Measurements from ENCODE around the gene STAC.
"Not testable (repeated sequence)": the region's sequence is repeated elsewhere in the genome, so short reads cannot be mapped to it uniquely, and the experiment has no call there.

Gene STAC

GRCh38 chr3:36417237-36417636 lies 36.9 kb downstream of the STAC start:
- no peak for DNase-seq

DNA sequence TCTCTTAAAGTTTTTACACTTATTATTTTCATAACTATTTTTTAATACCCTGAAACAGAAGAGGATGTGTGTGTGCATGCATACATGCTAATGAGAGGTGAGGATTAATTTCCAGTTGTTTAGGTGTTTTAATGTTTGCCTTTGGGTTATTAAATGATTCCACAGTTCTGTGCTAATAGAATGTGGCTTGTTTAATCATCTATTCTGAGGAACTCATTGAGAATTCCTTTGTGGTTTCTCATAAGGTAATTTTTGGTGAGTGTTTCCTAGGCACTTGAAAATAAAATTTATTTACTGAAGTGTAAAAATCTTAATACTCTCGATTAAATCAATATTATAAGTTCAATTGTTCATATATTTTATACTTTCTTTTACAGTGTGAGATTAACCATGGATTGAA lies 38.0 kb downstream of the STAC start:
- DNase-seq: no peak

DNA sequence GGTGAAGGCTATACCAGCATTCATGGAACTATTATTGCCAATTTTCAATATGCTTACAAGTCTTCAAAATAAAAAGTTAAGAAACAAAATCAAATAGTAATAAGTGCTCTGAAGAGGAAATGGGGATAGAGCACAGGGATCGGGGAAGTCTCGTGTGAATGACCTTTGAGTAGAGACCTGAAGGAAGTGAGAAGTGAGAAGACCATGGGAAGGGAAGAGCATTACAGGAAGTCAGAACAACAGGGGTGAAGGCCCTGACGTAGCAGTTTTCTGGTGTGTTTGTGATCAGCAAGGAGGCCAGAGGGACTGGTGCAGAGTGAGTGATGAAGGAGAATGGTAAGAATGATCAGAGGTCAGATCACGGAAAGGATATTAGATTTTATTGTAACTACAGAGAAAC lies 48.1 kb downstream of the STAC start:
- no peak for DNase-seq

- no peak for DNase-seq
These were observed 49.7 kb downstream of the STAC start for GRCh38 chr3:36429986-36430485.

DNA sequence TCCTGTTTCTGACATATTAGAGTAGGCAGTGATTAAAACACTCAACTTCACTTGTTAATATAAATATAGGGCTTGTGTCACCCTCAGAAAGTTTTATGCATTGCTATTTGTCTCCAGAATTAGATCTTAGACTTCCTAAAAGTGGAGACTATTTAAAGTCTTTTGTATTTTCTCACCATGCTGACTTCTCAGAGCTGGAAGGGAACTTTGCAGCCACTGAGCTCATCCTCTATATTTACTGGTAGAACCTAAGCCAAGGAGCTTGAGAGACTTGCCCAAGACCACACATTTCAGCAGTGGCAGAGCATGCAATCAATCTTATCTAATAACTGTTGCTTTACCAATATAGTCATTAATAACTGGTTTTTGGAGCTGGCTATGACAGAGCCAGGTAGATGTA lies 53.2 kb downstream of the STAC start:
- DNase-seq: no peak

GRCh38 chr3:36434687-36435426 lies 54.6 kb downstream of the STAC start:
- no peak for DNase-seq

GRCh38 chr3:36443028-36443686 lies 62.9 kb downstream of the STAC start:
- no peak for DNase-seq

DNA sequence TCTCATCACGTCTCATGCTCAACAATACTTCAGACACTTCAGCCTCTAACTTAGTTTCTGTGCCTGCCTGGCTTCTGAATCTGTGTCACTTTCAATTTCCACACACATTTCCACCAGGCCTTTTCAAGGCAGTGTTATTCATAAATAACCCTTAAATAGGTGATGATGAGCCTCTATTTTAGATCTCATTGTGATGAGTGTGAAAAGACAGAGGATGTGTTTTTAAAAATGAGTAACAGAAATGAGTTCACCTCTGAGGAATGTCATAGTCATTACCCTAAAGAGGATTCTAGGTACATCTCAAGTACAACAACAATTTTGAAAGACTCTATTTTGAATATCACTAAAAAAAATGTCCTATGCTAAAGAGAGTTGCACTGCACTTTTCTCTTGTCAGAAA lies 64.6 kb downstream of the STAC start:
- DNase-seq: no peak

DNA sequence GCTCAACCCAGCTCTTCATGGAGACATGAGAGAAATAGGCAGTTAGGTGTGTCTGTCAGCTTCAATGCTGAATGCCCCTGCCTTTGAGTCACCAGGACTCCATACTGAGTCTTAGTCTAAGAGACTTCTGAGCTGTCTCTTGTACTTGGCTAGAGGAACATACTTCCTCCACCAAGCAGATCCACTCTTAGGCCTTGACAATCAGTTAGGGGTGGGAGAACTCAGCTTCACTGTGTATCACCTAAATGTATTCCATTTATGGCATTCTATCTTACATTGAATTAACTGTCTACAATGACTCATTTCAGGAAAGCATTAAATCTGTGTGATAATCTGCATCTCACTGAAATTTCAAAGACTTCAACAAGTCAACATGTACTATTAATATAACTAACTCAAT lies 66.0 kb downstream of the STAC start:
- DNase-seq: no peak

GRCh38 chr3:36447061-36447460 lies 66.8 kb downstream of the STAC start:
- no peak for DNase-seq

DNA sequence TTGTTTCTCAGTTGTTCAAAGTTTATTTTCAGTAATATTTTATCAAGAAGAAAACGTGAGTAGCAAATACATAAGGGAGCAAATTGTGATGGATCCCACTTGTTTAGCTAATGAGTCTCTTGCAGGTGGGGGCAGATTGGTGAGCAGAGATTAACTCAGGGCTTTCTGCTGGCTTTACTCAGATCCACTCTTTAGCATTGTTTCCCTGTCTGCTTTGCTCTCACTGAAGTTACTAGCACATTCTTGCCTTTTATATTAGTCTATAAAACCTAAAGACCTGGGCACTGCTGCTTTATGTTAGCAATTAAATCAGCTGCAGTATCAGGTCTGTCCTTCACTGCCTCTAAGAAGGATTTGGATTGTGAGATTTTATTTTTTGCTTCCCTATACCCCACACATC lies 71.5 kb downstream of the STAC start:
- no peak for DNase-seq

DNA sequence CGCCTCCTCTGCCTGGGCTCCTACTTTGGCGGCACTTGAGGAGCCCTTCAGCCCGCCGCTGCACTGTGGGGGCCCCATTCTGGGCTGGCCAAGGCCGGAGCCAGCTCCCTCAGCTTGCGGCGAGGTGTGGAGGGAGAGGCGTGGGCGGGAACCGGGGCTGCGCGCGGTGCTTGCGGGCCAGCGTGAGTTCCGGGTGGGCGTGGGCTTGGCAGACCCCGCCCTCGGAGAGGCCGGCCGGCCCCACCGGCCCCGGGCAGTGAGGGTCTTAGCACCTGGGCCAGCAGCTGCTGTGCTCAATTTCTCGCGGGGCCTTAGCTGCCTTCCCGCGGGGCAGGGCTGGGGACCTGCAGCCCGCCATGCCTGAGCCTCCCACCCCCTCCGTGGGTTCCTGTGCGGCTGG lies 72.9 kb downstream of the STAC start:
- DNase-seq: not testable (repeated sequence)

DNA sequence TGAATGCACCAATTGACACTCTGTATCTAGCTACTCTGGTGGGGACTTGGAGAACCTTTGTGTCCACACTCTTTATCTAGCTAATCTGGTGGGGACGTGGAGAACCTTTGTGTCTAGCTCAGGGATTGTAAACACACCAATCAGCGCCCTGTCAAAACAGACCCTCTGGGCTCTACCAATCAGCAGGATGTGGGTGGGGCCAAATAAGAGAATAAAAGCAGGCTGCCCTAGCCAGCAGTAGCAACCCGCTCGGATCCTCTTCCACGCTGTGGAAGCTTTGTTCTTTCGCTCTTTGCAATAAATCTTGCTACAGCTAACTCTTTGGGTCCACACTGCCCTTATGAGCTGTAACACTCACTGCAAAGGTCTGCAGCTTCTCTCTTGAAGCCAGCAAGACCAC lies 73.6 kb downstream of the STAC start:
- not testable (repeated sequence) for DNase-seq

GRCh38 chr3:36455406-36455805 lies 75.1 kb downstream of the STAC start:
- DNase-seq: no peak

GRCh38 chr3:36456784-36457183 lies 76.5 kb downstream of the STAC start:
- DNase-seq: no peak

DNA sequence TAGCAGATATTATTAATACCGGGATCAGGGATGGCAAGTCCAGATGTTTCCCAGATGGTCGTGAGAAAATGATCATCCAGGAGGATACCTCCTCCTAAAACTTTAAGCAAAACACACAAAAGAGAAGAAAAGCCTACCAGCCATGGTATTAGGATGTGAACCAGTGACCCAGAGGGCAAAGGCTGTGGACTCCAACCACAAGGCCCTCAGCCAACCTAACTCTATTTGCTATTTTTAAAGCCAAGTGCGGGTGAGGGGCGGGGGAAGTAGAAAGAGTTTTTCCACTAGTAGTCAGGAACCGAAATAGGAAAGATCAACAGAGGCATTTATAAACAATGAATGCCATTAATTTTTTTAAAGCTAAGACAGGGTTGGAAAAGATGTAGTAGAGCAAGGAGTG lies 77.4 kb downstream of the STAC start:
- no peak for DNase-seq

GRCh38 chr3:36459177-36459576 lies 78.9 kb downstream of the STAC start:
- no peak for DNase-seq

DNA sequence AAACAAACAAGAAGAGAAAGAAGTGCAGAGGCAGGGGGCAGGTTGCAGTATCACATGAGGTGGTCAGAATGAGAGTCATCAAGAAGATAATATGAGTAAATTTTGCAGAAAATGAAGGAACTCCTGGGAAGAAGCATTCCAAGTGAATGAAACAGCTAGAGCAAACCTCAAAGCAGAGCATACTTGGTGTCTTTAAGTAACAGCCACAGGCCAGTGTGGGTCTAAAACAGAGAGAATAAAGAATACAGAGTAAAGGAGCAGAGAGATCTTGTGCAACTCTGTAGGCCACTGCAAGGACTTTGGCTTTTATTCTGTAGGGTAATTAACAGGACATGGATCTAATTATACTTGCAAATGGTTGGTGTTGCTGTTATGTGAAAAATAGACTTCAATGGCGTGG lies 81.3 kb downstream of the STAC start:
- DNase-seq: no peak

DNA sequence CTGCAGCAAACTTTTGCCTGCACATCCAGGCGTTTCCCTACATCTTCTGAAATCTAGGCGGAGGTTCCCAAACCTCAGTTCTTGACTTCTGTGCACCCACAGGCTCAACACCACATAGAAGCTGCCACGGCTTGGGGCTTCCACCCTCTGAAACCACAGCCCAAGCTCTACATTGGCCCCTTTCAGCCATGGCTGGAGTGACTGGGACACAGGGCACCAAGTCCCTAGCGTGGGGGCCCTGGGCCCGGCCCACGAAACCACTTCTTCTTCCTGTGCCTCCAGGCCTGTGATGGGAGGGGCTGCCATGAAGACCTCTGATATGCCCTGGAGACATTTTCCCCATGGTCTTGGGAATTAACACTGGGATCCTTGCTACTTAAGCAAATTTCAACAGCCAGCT lies 91.7 kb downstream of the STAC start:
- not testable (repeated sequence) for DNase-seq

DNA sequence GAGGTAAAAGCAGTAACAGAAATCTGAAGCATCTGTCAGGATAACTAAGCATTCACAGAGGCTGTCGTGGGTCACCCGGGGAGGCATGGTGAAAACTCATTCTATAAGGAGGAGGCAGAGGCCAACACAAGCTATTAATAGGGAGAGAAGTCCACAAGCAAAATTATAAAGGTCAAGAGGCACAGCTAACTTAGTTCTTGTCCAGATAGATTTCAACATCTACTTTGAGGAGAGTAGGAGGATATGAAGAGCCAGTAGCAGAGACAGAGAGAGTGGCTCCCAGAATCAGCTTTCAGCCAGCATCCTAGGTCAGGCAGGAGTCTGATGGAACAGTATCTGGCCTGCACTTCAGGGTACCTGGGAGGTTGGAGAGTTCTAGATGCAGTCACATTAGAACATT lies 95.3 kb downstream of the STAC start:
- no peak for DNase-seq

GRCh38 chr3:36476286-36476942 lies 96.1 kb downstream of the STAC start:
- no peak for DNase-seq

DNA sequence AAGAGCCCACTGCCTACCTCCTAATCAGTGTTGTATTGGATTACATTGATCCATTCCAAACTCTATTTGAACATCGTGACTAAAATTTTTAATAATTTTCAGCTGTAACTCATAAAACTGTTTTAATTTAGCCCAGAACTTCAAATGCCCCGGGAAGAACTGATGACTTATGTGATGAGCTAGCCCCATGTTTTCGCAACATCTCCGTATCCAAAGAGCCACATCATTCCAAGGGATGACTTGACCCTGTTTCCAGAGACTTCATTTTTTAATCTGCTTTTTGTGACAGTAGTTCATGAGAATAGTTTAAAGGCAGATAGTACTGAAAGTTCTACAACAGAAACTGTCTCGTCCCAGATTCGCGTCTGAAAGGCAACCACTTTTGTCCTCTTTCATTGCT lies 97.4 kb downstream of the STAC start:
- no peak for DNase-seq

- DNase-seq: no peak
These were observed 100.8 kb downstream of the STAC start for GRCh38 chr3:36480911-36481648.
